ENCODE measurements around the gene MYBPC3. TPM values are rescaled to one million over a fixed set of nuclear protein-coding genes. Genes with fewer than 3 reads are reported as not detected.

MYBPC3 gene
- total and polyA plus RNA-seq, 10 of the 15 experiments (the other 5 are each of a cell fraction or from before 2014, with no cell fraction given), result 0.03 to 0.08 (median 0.03) TPM; not detected in 7

DNA sequence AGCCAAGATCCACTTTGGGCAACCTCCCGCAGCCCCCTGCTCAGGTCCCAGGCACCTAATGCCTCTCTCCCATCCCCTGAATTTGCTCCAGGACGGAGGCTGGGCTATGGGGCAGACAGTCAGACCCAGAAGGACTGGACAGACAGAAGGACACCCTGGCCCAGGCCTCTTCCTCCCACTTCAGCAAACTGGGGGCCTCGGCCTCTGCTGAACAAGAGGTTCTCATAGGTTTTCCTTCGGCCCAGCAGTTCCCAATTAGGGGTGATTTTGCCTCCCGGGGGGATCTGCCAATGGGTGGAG is 22.2 kb upstream of the MYBPC3 start:
- in situ Hi-C loops (cut with MboI) (loop anchor here (5.0 kb wide), 1 partner anchor 33 kb away; the partner anchor contains the start of gene SLC39A13), intact Hi-C loops (cut with micrococcal nuclease; ENCODE audit: unreplicated experiment) (loop anchor here (1.0 to 10.0 kb wide), 4 partner anchors 34 to 480 kb away; partner anchors contain the start of genes FNBP4 and SLC39A13)
- DNase-seq (ENCODE audit: low read depth, low spot score) (no peak), FAIRE-seq (no peak), ATAC-seq (no peak)
- POLR2A ChIA-PET, result interaction anchor here (0.6 to 3.7 kb wide), 5 partner anchors 13 to 45 kb away, joined by 3 to 21 read pairs (median 6); partner anchors contain the start of gene SLC39A13
- H3K9me3 ChIP-seq (replicated peaks; ENCODE audit: control insufficient read depth, insufficient read depth, low read length), result no peaks in the 10 kb centered on the region
- SMC1A ChIA-PET (ENCODE audit: uncharacterized antibody, unreplicated experiment), result interaction anchor here (0.6 to 3.7 kb wide), 17 partner anchors 12 to 242 kb away, joined by 3 to 35 read pairs (median 5); partner anchors contain the start of genes PSMC3 and SLC39A13
- no peak overlapping the region for H3K4me3 ChIP-seq
- no peak overlapping the region for H3K9ac ChIP-seq (ENCODE audit: control insufficient read depth, insufficient read depth, low read length)
- 74% methylated on average over 5 of the region's 5 CpGs for WGBS (ENCODE audit: insufficient coverage, insufficient replicate concordance, low lambda C conversion rate, missing lambda C conversion rate)
- TF ChIP-seq SIN3A (IDR thresholded peaks at IDR 0.05; ENCODE audit: low read depth, low read length) (no peak), IKZF1 (conservative IDR thresholded peaks at IDR 0.05) (no peak), EZH2 (IDR thresholded peaks at IDR 0.05; ENCODE audit: borderline replicate concordance, control insufficient read depth, low read depth, low read length) (no peak), LARP7 (IDR thresholded peaks at IDR 0.05) (no peak), NR2F1 (conservative IDR thresholded peaks at IDR 0.05) (no peak), NFYA (IDR thresholded peaks at IDR 0.05; ENCODE audit: borderline replicate concordance, low read depth, low read length) (no peak), TCF3 (IDR thresholded peaks at IDR 0.05; ENCODE audit: borderline replicate concordance, insufficient read depth, low read depth, low read length) (no peak), POU2F2 (IDR thresholded peaks at IDR 0.05; ENCODE audit: borderline replicate concordance, low read depth, low read length) (no peak)
- TF ChIP-seq, protein P1, sequence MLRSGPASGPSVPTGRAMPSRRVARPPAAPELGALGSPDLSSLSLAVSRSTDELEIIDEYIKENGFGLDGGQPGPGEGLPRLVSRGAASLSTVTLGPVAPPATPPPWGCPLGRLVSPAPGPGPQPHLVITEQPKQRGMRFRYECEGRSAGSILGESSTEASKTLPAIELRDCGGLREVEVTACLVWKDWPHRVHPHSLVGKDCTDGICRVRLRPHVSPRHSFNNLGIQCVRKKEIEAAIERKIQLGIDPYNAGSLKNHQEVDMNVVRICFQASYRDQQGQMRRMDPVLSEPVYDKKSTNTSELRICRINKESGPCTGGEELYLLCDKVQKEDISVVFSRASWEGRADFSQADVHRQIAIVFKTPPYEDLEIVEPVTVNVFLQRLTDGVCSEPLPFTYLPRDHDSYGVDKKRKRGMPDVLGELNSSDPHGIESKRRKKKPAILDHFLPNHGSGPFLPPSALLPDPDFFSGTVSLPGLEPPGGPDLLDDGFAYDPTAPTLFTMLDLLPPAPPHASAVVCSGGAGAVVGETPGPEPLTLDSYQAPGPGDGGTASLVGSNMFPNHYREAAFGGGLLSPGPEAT (IDR thresholded peaks at IDR 0.05; ENCODE audit: low read depth), result no peak
- TF ChIP-seq, protein P2, sequence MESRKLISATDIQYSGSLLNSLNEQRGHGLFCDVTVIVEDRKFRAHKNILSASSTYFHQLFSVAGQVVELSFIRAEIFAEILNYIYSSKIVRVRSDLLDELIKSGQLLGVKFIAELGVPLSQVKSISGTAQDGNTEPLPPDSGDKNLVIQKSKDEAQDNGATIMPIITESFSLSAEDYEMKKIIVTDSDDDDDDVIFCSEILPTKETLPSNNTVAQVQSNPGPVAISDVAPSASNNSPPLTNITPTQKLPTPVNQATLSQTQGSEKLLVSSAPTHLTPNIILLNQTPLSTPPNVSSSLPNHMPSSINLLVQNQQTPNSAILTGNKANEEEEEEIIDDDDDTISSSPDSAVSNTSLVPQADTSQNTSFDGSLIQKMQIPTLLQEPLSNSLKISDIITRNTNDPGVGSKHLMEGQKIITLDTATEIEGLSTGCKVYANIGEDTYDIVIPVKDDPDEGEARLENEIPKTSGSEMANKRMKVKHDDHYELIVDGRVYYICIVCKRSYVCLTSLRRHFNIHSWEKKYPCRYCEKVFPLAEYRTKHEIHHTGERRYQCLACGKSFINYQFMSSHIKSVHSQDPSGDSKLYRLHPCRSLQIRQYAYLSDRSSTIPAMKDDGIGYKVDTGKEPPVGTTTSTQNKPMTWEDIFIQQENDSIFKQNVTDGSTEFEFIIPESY (IDR thresholded peaks at IDR 0.05), result no peak
- H2AFZ ChIP-seq (ENCODE audit: control insufficient read depth, low read depth, low read length), result no peak overlapping the region
- peaks cover 21% of the 10 kb centered on the region for H3K4me1 ChIP-seq (ENCODE audit: control insufficient read depth, insufficient read depth, low read length)
- H3K79me2 ChIP-seq (ENCODE audit: control insufficient read depth, insufficient read depth, low read length), result peaks cover 41% of the 10 kb centered on the region
- H3K27me3 ChIP-seq (replicated peaks in 1 of 2; ENCODE audit: control insufficient read depth in 2 of 2, insufficient read depth in 2 of 2, low read length in 1 of 2), result no peaks in the 10 kb centered on the region
- no TSS peak for BruUV-seq (replicated peaks)
- RAD21 ChIA-PET (ENCODE audit: unreplicated experiment), result interaction anchor here (1.0 to 2.8 kb wide), 9 partner anchors 17 to 126 kb away, joined by 3 to 24 read pairs (median 7); partner anchors contain the start of genes ACP2 and SLC39A13
- peak overlapping the region; percentile 38; the same call in 1 of the 2 replicates for H3K4me2 ChIP-seq (ENCODE audit: control insufficient read depth, insufficient read depth)
- CTCF ChIA-PET, result interaction anchor here (0.5 to 8.6 kb wide), 29 partner anchors 8 to 478 kb away, joined by 3 to 161 read pairs (median 5); partner anchors contain the start of genes DDB2, PSMC3 and SLC39A13
- H3K27ac ChIP-seq (ENCODE audit: control insufficient read depth, insufficient read depth), result peak overlapping the region; percentile 18; the same call in 1 of the 2 replicates
- peaks cover 2 to 7% of the 10 kb centered on the region in 2 experiments for H3K36me3 ChIP-seq (ENCODE audit: control insufficient read depth in 2 of 2, insufficient read depth in 2 of 2, low read length in 1 of 2)
- no peaks in the 10 kb centered on the region for H4K20me1 ChIP-seq (ENCODE audit: control insufficient read depth, insufficient read depth)

All from GM12878 (cell line).